Fibroblast of the conjunctiva (primary cell): ENCODE results near the gene MIAT.
A peak's percentile ranks its signal among the peaks of the same experiment; 100 is the strongest.

Experiments
- DNase-seq: peaks from one replicate; pipeline ENCODE4 v3.0.0-alpha.2; 2010; ENCODE audit warnings: low read depth

The MIAT gene

GRCh38 chr22:26669060-26669481 is 11.7 kb downstream of the MIAT start:
- no peak for DNase-seq

- DNase-seq, result no peak
Observed at GRCh38 chr22:26670459-26670858, 13.1 kb downstream of the MIAT start.

GRCh38 chr22:26671317-26672059 is 14.1 kb downstream of the MIAT start:
- no peak for DNase-seq

- no peak for DNase-seq
Observed at GRCh38 chr22:26672060-26672471, 14.7 kb downstream of the MIAT start.

GRCh38 chr22:26672590-26673468 is 15.4 kb downstream of the MIAT start:
- peak; percentile 93 for DNase-seq

- no peak for DNase-seq
Observed at GRCh38 chr22:26673486-26673885, 16.1 kb downstream of the MIAT start.

GRCh38 chr22:26674211-26675190 is 17.1 kb downstream of the MIAT start:
- DNase-seq, result no peak

- DNase-seq, result no peak
Observed at GRCh38 chr22:26675687-26676268, 18.4 kb downstream of the MIAT start.

GRCh38 chr22:26677217-26677616 is 19.8 kb downstream of the MIAT start:
- no peak for DNase-seq

- peak; percentile 59 for DNase-seq
Observed at GRCh38 chr22:26679003-26679629, 21.7 kb downstream of the MIAT start.

GRCh38 chr22:26680485-26680884 is 23.1 kb downstream of the MIAT start:
- DNase-seq, result no peak

- DNase-seq, result no peak
Observed at GRCh38 chr22:26681395-26681821, 24.0 kb downstream of the MIAT start.

GRCh38 chr22:26684168-26684567 is 26.8 kb downstream of the MIAT start:
- no peak for DNase-seq

GRCh38 chr22:26685601-26686000 is 28.2 kb downstream of the MIAT start:
- no peak for DNase-seq

GRCh38 chr22:26687439-26687838 is 30.1 kb downstream of the MIAT start:
- no peak for DNase-seq

GRCh38 chr22:26689513-26690301 is 32.3 kb downstream of the MIAT start:
- DNase-seq, result no peak

- no peak for DNase-seq
Observed at GRCh38 chr22:26690654-26691376, 33.4 kb downstream of the MIAT start.

GRCh38 chr22:26691377-26691716 is 34.0 kb downstream of the MIAT start:
- no peak for DNase-seq

- no peak for DNase-seq
Observed at GRCh38 chr22:26692215-26692614, 34.8 kb downstream of the MIAT start.

- no peak for DNase-seq
Observed at GRCh38 chr22:26697151-26697550, 39.8 kb downstream of the MIAT start.
